Body of pancreas (tissue), 4 donors: ENCODE measurements around the gene CERS5. TPM values are rescaled to one million over a fixed set of nuclear protein-coding genes. Genes with fewer than 3 reads are reported as not detected.

Source experiments
- ATAC-seq: fragments of 150-250 bp; one replicate; pipeline ENCODE4 v1.9.1; 2016
- DNase-seq, 4 donors: peaks; one replicate each; pipeline ENCODE4 v3.0.0-alpha.2; 2019
- H3K27ac ChIP-seq, 4 donors: fragments of 200-600 bp; sonication (generic); 1 replicate in 3 of 4; 2 replicates in 1 of 4; pipeline versions ENCODE4 v1.5.1 to v1.6.1; 2016 to 2019; ENCODE audit warnings: mild to moderate bottlenecking in 1 of 4, mixed read lengths in 1 of 4, moderate library complexity in 1 of 4
- H3K27me3 ChIP-seq, 2 donors: fragments of 200-600 bp; sonication (generic); one replicate each; pipeline ENCODE4 v1.6.0; 2016; ENCODE audit warnings: mild to moderate bottlenecking in 1 of 2
- H3K36me3 ChIP-seq, 2 donors: fragments of 200-600 bp; sonication (generic); replicated peaks in 1 of 2; 2 replicates each; pipeline ENCODE4 v1.5.1; 2016; ENCODE audit warnings: low read depth in 2 of 2; ENCODE audit not compliant: insufficient read depth in 1 of 2
- H3K4me1 ChIP-seq: fragments of 200-600 bp; sonication (generic); one replicate; pipeline ENCODE4 v1.6.0; 2016
- H3K4me3 ChIP-seq, 2 donors: fragments of 200-600 bp; sonication (generic); 1 replicate in 1 of 2; 2 replicates in 1 of 2; pipeline ENCODE4 v1.5.1; 2016 to 2019
- H3K9me3 ChIP-seq, 3 donors: fragments of 200-600 bp; sonication (generic); 1 replicate in 2 of 3; 2 replicates in 1 of 3; pipeline ENCODE4 v1.5.1; 2016
- CTCF ChIP-seq, 7 experiments: fragments of 450-650 bp in 4 of 7; fragments of 200-600 bp in 3 of 7; sonication (generic) in 3 of 7; IDR thresholded peaks; one replicate each; pipeline ENCODE4 v1.5.1; 2016 to 2019; ENCODE audit warnings: antibody characterized with exemption in 7 of 7
- POLR2A ChIP-seq, 3 donors: fragments of 450-650 bp; IDR thresholded peaks; one replicate each; pipeline ENCODE4 v1.6.1; 2016; ENCODE audit warnings: antibody characterized with exemption in 3 of 3, mild to moderate bottlenecking in 2 of 3
- WGBS, 2 donors: methylation state at CpG; one replicate each; pipeline ENCODE4 v1.1.5; 2017; 5-methylcytosine and 5-hydroxymethylcytosine counted together
- intact Hi-C: fragments of 100-400 bp; cut with DNase I; formaldehyde crosslinking; loops from one replicate; pipeline ENCODE4 v1.15.1; 2023
- total RNA-seq, 2 donors: library from RNA; depleted of rRNA; stranded (reverse); fragments of >200 nt; gene quantifications; one replicate each; pipeline ENCODE4 v1.1.0, GENCODE V29; 2016

Gene CERS5
- total RNA-seq, 2 donors from 2014 or later, result 17.8 to 20.2 TPM

GRCh38 chr12:50111693-50112455 lies 55.3 kb downstream of the CERS5 start, which contains the start of gene COX14:
Gene COX14, plus strand, starts transcription at chr12:50112236. Its CDS starts 7,808 bp downstream, at chr12:50120044.
- Histone ChIP-seq H3K27me3 (no peaks in the 10 kb centered on the region), H3K9me3 (no peaks in the 10 kb centered on the region), H3K4me1 (peaks cover 46% of the 10 kb centered on the region), H3K4me3 (peak within 1 kb of the TSS; percentile 42 to 71), H3K36me3 (no peaks in the 10 kb centered on the region), H3K27ac (peak within 1 kb of the TSS; percentile 76 to 97 (median 96))
- 0% methylated on average over 15 to 59 of the region's 59 CpGs for WGBS, 2 donors
- peak; percentile 83 to 94 (median 90) for TF ChIP-seq CTCF (IDR thresholded peaks at IDR 0.05)
- TF ChIP-seq POLR2A (IDR thresholded peaks at IDR 0.05), result peak; percentile 92 to 98 (median 98)
- ATAC-seq (peak; percentile 93), DNase-seq (peak; percentile 99 to 100 (median 99))
- intact Hi-C loops, result no loop called here

GRCh38 chr12:50111395-50111692 lies 55.8 kb downstream of the CERS5 start:
- ATAC-seq, result no peak
- intact Hi-C loops, result no loop called here
- Histone ChIP-seq H3K36me3 (no peaks in the 10 kb centered on the region), H3K27me3 (no peaks in the 10 kb centered on the region), H3K27ac (peak overlapping the region; percentile 68 to 97 (median 82)), H3K4me1 (peaks cover 44% of the 10 kb centered on the region), H3K9me3 (no peaks in the 10 kb centered on the region), H3K4me3 (no peak overlapping the region)
- WGBS, 2 donors, result 13 to 25% methylated on average over 12 to 19 of the region's 19 CpGs
- no peak for DNase-seq
- TF ChIP-seq CTCF (IDR thresholded peaks at IDR 0.05) (no peak), POLR2A (IDR thresholded peaks at IDR 0.05) (no peak)

DNA sequence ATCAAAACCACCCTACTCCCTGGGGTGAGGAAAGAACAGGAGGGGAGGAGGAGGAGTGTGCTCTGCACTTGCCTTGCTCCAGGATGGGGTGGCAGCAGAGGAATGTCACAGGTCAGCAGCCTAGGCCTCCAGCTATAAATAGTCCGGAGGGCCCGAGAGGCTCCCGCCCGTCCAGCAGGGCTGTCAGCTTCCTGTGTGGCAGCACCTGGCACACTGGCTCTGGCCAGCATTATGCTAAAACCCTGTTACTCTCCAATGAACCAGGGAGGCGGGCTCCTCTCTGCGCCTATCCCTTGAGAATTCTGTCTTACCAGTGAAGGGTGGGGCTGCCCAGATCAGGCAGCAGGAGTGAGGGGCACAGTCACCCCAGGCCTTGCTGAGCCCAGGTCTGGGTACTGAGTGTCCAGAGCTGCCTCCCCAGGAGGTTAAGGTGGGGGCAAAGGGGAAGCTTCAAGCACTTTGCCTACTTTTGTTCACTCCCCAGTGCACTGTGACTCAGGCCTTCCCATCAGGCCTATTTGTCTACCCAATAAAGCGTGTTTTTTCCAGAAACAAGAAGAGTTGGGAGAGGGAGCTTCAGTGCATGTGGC lies 56.3 kb downstream of the CERS5 start:
- 23 to 54% methylated on average over 2 to 7 of the region's 7 CpGs for WGBS, 2 donors
- H3K4me3 ChIP-seq, result no peak overlapping the region
- no peak for TF ChIP-seq CTCF (IDR thresholded peaks at IDR 0.05)
- TF ChIP-seq POLR2A (IDR thresholded peaks at IDR 0.05), result peak in 2 of 3 donors; percentile 1 to 38

GRCh38 chr12:50110127-50110761 lies 56.9 kb downstream of the CERS5 start:
- no peaks in the 10 kb centered on the region for H3K9me3 ChIP-seq
- peak overlapping the region; percentile 68 to 97 (median 82) for H3K27ac ChIP-seq
- H3K4me1 ChIP-seq, result peaks cover 44% of the 10 kb centered on the region
- intact Hi-C loops, result no loop called here
- no peaks in the 10 kb centered on the region for H3K36me3 ChIP-seq
- no peak overlapping the region for H3K4me3 ChIP-seq
- DNase-seq (peak; percentile 42 to 71 (median 51)), ATAC-seq (no peak)
- 38 to 44% methylated on average over 8 of the region's 8 CpGs for WGBS, 2 donors
- no peak for TF ChIP-seq CTCF (IDR thresholded peaks at IDR 0.05)
- TF ChIP-seq POLR2A (IDR thresholded peaks at IDR 0.05), result no peak
- no peaks in the 10 kb centered on the region for H3K27me3 ChIP-seq

More for the DNA sequence above, 56.3 kb downstream of the CERS5 start:
- no peaks in the 10 kb centered on the region for H3K9me3 ChIP-seq
- no peaks in the 10 kb centered on the region for H3K36me3 ChIP-seq
- intact Hi-C loops, result no loop called here
- peaks cover 44% of the 10 kb centered on the region for H3K4me1 ChIP-seq
- H3K27ac ChIP-seq, result peak overlapping the region; percentile 68 to 97 (median 82)
- peak; percentile 45 to 78 (median 68) for DNase-seq
- H3K27me3 ChIP-seq, result no peaks in the 10 kb centered on the region
- ATAC-seq, result no peak
